ENCODE data around the gene KLHL29. TPM values are rescaled to one million over a fixed set of nuclear protein-coding genes. Genes with fewer than 3 reads are reported as not detected.

Gene KLHL29
- total RNA-seq, 1 donor from 2014 or later = 8.4 TPM

DNA sequence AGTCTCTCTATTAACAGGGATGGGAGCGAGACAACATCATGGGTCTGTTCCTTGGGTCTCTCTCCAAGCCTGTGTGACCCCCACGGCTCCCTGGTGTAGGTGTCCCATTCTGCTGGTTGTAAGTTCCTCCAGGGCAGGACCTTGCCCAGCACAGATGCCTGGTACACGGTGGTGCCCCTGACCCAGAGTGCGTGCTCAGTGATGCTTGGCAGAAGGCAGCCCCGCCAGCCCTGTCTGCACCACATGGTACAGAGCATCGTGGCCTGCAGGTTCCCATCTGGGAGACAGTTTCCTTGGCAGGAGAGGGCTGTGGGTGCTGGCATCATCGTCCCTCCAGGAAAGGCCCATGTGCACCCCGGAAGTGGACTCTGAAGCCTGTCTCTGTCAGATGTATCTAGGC lies 249.0 kb downstream of the KLHL29 start:
- no peak for DNase-seq (ENCODE audit: low read depth, low spot score)
- H3K9me3 Mint-ChIP-seq = no peaks in the 10 kb centered on the region
- H3K27me3 Mint-ChIP-seq (ENCODE audit: low read depth) = no peaks in the 10 kb centered on the region
- no peaks in the 10 kb centered on the region for H3K36me3 Mint-ChIP-seq (ENCODE audit: low read depth)
- H3K27ac Mint-ChIP-seq (ENCODE audit: unreplicated experiment) = peak overlapping the region; percentile 43
- no peak for TF ChIP-seq CTCF (conservative IDR thresholded peaks at IDR 0.05)
- no peak overlapping the region for H3K4me3 Mint-ChIP-seq
- H3K4me1 Mint-ChIP-seq = peaks cover 35% of the 10 kb centered on the region

- no peak overlapping the region for H3K27ac Mint-ChIP-seq (ENCODE audit: unreplicated experiment)
- H3K4me3 Mint-ChIP-seq = no peak overlapping the region
- H3K36me3 Mint-ChIP-seq (ENCODE audit: low read depth) = no peaks in the 10 kb centered on the region
- peaks cover 22% of the 10 kb centered on the region for H3K4me1 Mint-ChIP-seq
- H3K27me3 Mint-ChIP-seq (ENCODE audit: low read depth) = no peaks in the 10 kb centered on the region
- H3K9me3 Mint-ChIP-seq = no peaks in the 10 kb centered on the region
- TF ChIP-seq CTCF (conservative IDR thresholded peaks at IDR 0.05) = no peak
- DNase-seq (ENCODE audit: low read depth, low spot score) = no peak
These were observed 250.7 kb downstream of the KLHL29 start for GRCh38 chr2:23635442-23636340.

- DNase-seq (ENCODE audit: low read depth, low spot score) = no peak
- no peak overlapping the region for H3K4me3 Mint-ChIP-seq
- no peaks in the 10 kb centered on the region for H3K9me3 Mint-ChIP-seq
- no peaks in the 10 kb centered on the region for H3K36me3 Mint-ChIP-seq (ENCODE audit: low read depth)
- H3K27ac Mint-ChIP-seq (ENCODE audit: unreplicated experiment) = peak overlapping the region; percentile 51
- no peaks in the 10 kb centered on the region for H3K27me3 Mint-ChIP-seq (ENCODE audit: low read depth)
- peaks cover 22% of the 10 kb centered on the region for H3K4me1 Mint-ChIP-seq
- peak; percentile 26 for TF ChIP-seq CTCF (conservative IDR thresholded peaks at IDR 0.05)
These were observed 251.4 kb downstream of the KLHL29 start for GRCh38 chr2:23636426-23636825.

- peak overlapping the region; percentile 68 for H3K27ac Mint-ChIP-seq (ENCODE audit: unreplicated experiment)
- no peaks in the 10 kb centered on the region for H3K36me3 Mint-ChIP-seq (ENCODE audit: low read depth)
- TF ChIP-seq CTCF (conservative IDR thresholded peaks at IDR 0.05) = no peak
- H3K4me1 Mint-ChIP-seq = peaks cover 22% of the 10 kb centered on the region
- DNase-seq (ENCODE audit: low read depth, low spot score) = no peak
- no peaks in the 10 kb centered on the region for H3K9me3 Mint-ChIP-seq
- H3K27me3 Mint-ChIP-seq (ENCODE audit: low read depth) = no peaks in the 10 kb centered on the region
- no peak overlapping the region for H3K4me3 Mint-ChIP-seq
These were observed 252.2 kb downstream of the KLHL29 start for GRCh38 chr2:23637011-23637778.

GRCh38 chr2:23639406-23639982 lies 254.5 kb downstream of the KLHL29 start:
- DNase-seq (ENCODE audit: low read depth, low spot score) = no peak
- no peak overlapping the region for H3K27ac Mint-ChIP-seq (ENCODE audit: unreplicated experiment)
- peaks cover 22% of the 10 kb centered on the region for H3K4me1 Mint-ChIP-seq
- H3K27me3 Mint-ChIP-seq (ENCODE audit: low read depth) = no peaks in the 10 kb centered on the region
- H3K4me3 Mint-ChIP-seq = no peak overlapping the region
- H3K36me3 Mint-ChIP-seq (ENCODE audit: low read depth) = no peaks in the 10 kb centered on the region
- no peaks in the 10 kb centered on the region for H3K9me3 Mint-ChIP-seq
- TF ChIP-seq CTCF (conservative IDR thresholded peaks at IDR 0.05) = no peak
